ENCODE data around the gene GNAQ. TPM values are rescaled to one million over a fixed set of nuclear protein-coding genes. Genes with fewer than 3 reads are reported as not detected.
"Not testable (repeated sequence)": the region's sequence is repeated elsewhere in the genome, so short reads cannot be mapped to it uniquely, and the experiment has no call there.

GNAQ gene
- total RNA-seq, 4 donors from 2014 or later, result 13.1 to 19.7 (median 16.4) TPM

DNA sequence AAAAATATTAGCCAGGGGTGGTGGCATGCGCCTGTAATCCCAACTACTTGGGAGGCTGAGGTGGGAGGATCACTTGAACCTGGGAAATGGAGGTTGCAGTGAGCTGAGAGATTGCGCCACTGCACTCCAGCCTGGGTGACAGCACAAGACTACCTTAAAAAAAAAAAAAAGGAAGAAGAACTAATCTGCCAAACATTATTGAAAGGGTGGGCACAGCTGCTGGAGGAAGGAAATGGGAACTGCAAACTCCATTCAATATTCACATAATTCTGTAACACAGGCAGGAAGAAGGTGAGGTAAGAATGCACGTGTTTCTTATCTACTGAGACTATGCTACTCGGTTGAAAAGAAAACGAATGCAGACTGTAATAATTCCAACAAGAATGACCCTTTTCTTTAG is 262.4 kb downstream of the GNAQ start:
- no peak for DNase-seq (ENCODE audit: low spot score in 2 of 2)
- WGBS, 2 donors, result 76 to 79% methylated on average over 5 of the region's 5 CpGs
- intact Hi-C loops (cut with DNase I; ENCODE audit: low total_unique reads), result no loop called here
- no peak overlapping the region for H3K4me3 ChIP-seq (ENCODE audit: low read depth, poor library complexity, severe bottlenecking)
- TF ChIP-seq POLR2A (IDR thresholded peaks at IDR 0.05) (no peak), CTCF (IDR thresholded peaks at IDR 0.05) (no peak)

- intact Hi-C loops (cut with DNase I; ENCODE audit: low total_unique reads), result no loop called here
- no peak overlapping the region for H3K4me3 ChIP-seq (ENCODE audit: low read depth, poor library complexity, severe bottlenecking)
- no peak for DNase-seq (ENCODE audit: low spot score in 2 of 2)
- TF ChIP-seq POLR2A (IDR thresholded peaks at IDR 0.05) (no peak), CTCF (IDR thresholded peaks at IDR 0.05) (no peak)
- 72 to 73% methylated on average over 3 of the region's 3 CpGs for WGBS, 2 donors
Measured at GRCh38 chr9:77766587-77766986, 265.0 kb downstream of the GNAQ start.

GRCh38 chr9:77765781-77766259 is 265.8 kb downstream of the GNAQ start:
- no peak overlapping the region for H3K4me3 ChIP-seq (ENCODE audit: low read depth, poor library complexity, severe bottlenecking)
- 85 to 88% methylated on average over 2 of the region's 2 CpGs for WGBS, 2 donors
- DNase-seq (ENCODE audit: low spot score in 2 of 2), result no peak
- TF ChIP-seq CTCF (IDR thresholded peaks at IDR 0.05) (no peak), POLR2A (IDR thresholded peaks at IDR 0.05) (no peak)
- intact Hi-C loops (cut with DNase I; ENCODE audit: low total_unique reads), result no loop called here

DNA sequence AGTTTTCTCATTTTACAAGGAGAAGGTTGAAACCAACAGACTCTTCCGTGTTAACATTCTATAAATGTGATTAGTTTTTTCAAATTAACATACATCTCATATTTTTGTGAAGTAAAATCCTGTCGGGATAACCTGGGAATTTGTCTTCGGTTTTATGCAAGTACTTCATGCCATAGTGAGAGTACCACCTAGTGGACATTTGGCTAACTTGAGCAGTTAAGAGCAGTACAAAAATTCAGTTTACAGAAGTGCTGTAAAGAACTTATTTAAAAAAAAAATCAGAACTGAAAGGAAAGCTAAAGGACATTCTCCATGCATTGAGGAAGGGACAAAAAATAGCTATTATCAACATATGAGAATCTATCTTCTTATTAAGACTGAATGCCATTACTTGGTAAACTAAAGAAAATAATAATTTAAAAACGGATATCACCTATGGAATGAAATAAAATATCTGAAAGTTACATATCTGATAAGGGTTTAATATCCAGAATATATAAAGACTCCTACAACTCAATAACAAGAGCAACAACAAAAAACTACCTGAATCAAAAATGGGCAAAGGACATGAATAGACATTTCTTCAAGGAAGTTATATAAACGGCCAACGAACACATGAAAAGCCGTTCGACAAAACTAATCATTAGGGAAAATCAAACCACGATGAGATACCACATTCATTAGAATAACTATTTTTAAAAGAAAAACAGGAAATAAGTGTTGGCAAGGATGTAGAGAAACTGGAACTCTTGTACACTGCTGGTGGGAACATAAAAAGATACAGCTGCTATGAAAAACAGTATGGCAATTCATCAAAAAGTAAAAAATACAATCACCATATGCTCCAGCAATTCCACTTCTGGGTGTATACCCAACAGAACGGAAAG is 266.5 kb downstream of the GNAQ start:
- H3K4me3 ChIP-seq (ENCODE audit: low read depth, poor library complexity, severe bottlenecking), result no peak overlapping the region
- intact Hi-C loops (cut with DNase I; ENCODE audit: low total_unique reads), result no loop called here
- no peak for DNase-seq (ENCODE audit: low spot score in 2 of 2)
- TF ChIP-seq POLR2A (IDR thresholded peaks at IDR 0.05) (no peak), CTCF (IDR thresholded peaks at IDR 0.05) (no peak)
- 77 to 78% methylated on average over 10 of the region's 10 CpGs for WGBS, 2 donors

DNA sequence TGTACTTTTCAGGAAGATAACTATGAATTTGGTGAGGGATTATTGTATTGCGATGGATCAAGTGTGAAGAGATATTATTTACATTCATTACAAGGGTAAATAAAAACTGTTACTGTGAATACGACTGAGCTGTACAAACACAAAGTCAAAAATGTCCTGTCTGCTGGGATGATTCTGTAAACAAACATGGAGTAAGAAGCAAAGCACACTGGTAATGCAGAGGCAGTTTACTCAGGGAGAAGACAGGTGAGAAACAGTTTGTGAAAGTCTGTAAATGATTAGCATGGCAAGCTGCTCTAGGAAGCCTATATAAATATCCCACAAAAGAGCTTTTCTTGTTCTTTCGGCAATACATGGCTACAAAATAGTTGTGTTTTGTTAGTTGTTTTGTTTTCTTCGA is 268.0 kb downstream of the GNAQ start:
- no peak for TF ChIP-seq POLR2A (IDR thresholded peaks at IDR 0.05)
- no peak for TF ChIP-seq CTCF (IDR thresholded peaks at IDR 0.05)
- H3K4me3 ChIP-seq (ENCODE audit: low read depth, poor library complexity, severe bottlenecking), result no peak overlapping the region
- WGBS, 2 donors, result 92 to 96% methylated on average over 4 of the region's 4 CpGs
- DNase-seq (ENCODE audit: low spot score in 2 of 2), result no peak
- intact Hi-C loops (cut with DNase I; ENCODE audit: low total_unique reads), result no loop called here

DNA sequence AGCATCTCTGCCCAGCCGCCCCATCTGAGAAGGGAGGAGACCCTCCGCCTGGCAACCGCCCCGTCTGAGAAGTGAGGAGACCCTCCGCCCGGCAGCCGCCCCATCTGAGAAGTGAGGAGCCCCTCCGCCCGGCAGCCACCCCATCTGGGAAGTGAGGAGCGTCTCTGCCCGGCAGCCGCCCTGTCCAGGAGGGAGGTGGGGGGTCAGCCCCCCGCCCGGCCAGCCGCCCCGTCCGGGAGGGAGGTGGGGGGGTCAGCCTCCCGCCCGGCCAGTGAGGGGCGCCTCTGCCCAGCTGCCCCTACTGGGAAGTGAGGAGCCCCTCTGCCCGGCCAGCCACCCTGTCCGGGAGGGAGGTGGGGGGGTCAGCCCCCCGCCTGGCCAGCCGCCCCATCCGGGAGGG is 270.7 kb downstream of the GNAQ start:
- DNase-seq (ENCODE audit: low spot score in 2 of 2); H3K4me3 ChIP-seq (ENCODE audit: low read depth, poor library complexity, severe bottlenecking); intact Hi-C loops (cut with DNase I; ENCODE audit: low total_unique reads): not testable (repeated sequence)
- 97% methylated on average over 19 of the region's 25 CpGs; no CpG with 5 or more reads in 1 of the 2 donors for WGBS, 2 donors

Data from lower leg skin (tissue), 4 donors.